ENCODE measurements around the gene PRODH2. TPM values are rescaled to one million over a fixed set of nuclear protein-coding genes. Genes with fewer than 3 reads are reported as not detected.
"Not testable (repeated sequence)": the region's sequence is repeated elsewhere in the genome, so short reads cannot be mapped to it uniquely, and the experiment has no call there.

PRODH2 gene
- total and polyA plus RNA-seq, 5 donors from 2014 or later = not detected

DNA sequence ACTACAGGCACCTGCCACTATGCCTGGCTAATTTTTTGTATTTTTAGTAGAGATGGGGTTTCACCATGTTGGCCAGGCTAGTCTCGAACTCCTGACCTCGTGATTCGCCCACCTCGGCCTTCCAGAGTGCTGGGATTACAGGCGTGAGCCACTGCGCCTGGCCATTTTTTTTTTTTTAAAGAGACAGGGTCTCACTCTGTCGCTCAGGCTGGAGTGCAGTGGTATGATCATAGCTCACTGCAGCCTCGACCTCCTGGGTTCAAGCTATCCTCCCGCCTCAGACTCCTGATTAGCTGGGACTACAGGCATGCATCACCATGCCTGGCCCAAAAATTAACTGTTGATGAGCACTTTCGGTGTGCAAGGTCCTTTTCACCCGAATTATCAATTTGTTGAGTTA lies 23.5 kb upstream of the PRODH2 start:
- H3K27ac ChIP-seq (ENCODE audit: insufficient read depth, low read length, poor library complexity, severe bottlenecking); H3K4me1 Mint-ChIP-seq: not testable (repeated sequence)

DNA sequence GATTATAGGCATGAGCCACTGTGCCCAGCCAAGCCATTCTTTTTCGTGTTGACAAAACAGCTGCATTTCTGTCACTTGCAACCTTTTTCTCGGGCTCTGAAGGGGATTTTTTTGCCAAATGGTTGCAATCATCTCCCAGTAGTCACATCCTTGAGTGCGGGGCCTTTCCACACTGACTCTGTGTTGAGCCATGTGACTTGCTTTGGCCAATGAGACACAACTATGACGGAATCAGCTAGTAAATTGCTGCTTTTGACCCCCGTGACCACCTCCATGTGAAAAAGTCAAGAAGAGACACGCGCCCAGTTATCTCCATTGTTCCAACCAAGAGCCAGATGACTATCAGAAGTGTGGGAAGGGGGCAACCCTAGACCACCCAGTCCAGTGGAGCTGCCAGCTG lies 21.3 kb upstream of the PRODH2 start:
- no peak overlapping the region for H3K27ac ChIP-seq (ENCODE audit: insufficient read depth, low read length, poor library complexity, severe bottlenecking)
- H3K9me3 ChIP-seq (ENCODE audit: control insufficient read depth in 2 of 2, low read length in 2 of 2) = peaks cover 2% of the 10 kb centered on the region in 2 experiments
- H3K4me3 ChIP-seq (ENCODE audit: low read depth, low read length) = no peak overlapping the region
- H3K4me1 ChIP-seq (ENCODE audit: control insufficient read depth, insufficient read depth, low read length, poor library complexity, severe bottlenecking) = no peaks in the 10 kb centered on the region
- Mint-ChIP-seq H3K4me1 (no peaks in the 10 kb centered on the region), H3K36me3 (no peaks in the 10 kb centered on the region), H3K9me3 (peaks cover 0 to 3% (median 0%) of the 10 kb centered on the region in 7 donors), H3K4me3 (no peak overlapping the region), H3K27me3 (peaks cover 27% of the 10 kb centered on the region), H3K27ac (no peak overlapping the region)
- ATAC-seq (ENCODE audit: low read depth in 2 of 2) (no peak), DNase-seq (no peak)
- H3K36me3 ChIP-seq (ENCODE audit: control insufficient read depth, insufficient read depth, low read length) = no peaks in the 10 kb centered on the region
- peaks cover 5% of the 10 kb centered on the region for H3K27me3 ChIP-seq (ENCODE audit: control insufficient read depth, insufficient read depth, low read length)

More for the DNA sequence above, 23.5 kb upstream of the PRODH2 start:
- not testable (repeated sequence) for H3K4me3 Mint-ChIP-seq; H3K9me3 ChIP-seq (ENCODE audit: control insufficient read depth in 2 of 2, low read length in 2 of 2); DNase-seq; H3K4me3 ChIP-seq (ENCODE audit: low read depth, low read length); H3K27me3 ChIP-seq (ENCODE audit: control insufficient read depth, insufficient read depth, low read length); H3K4me1 ChIP-seq (ENCODE audit: control insufficient read depth, insufficient read depth, low read length, poor library complexity, severe bottlenecking); ATAC-seq (ENCODE audit: low read depth in 2 of 2); H3K9me3 Mint-ChIP-seq; H3K27ac Mint-ChIP-seq; H3K36me3 ChIP-seq (ENCODE audit: control insufficient read depth, insufficient read depth, low read length); H3K36me3 Mint-ChIP-seq
- H3K27me3 Mint-ChIP-seq = peaks cover 27% of the 10 kb centered on the region

DNA sequence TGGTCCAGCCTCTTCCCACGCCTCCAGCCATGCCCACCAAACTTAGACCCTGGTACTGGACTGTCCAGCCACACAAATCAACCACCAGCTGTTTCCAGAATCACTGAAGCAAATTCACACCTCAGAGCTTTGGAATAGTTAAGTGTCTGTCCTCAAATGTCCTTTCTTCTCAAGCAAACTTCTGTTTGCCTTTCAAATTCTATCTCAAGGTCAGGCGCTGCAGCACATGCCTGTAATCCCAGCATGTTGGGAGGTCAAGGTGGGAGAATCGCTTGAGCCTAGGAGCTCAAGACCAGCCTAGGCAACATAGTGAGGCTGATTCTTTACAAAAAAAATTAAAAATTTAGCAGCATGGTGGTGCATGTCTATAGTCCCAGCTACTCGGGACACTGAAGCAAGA lies 19.4 kb upstream of the PRODH2 start:
- peaks cover 4% of the 10 kb centered on the region for H3K27me3 ChIP-seq (ENCODE audit: control insufficient read depth, insufficient read depth, low read length)
- no peak for DNase-seq
- no peak overlapping the region for H3K27ac ChIP-seq (ENCODE audit: insufficient read depth, low read length, poor library complexity, severe bottlenecking)
- ATAC-seq (ENCODE audit: low read depth in 2 of 2) = no peak
- Mint-ChIP-seq H3K27ac (no peak overlapping the region), H3K4me3 (no peak overlapping the region), H3K4me1 (no peaks in the 10 kb centered on the region), H3K9me3 (peaks cover 0 to 2% (median 0%) of the 10 kb centered on the region in 7 donors), H3K27me3 (peaks cover 27% of the 10 kb centered on the region), H3K36me3 (no peaks in the 10 kb centered on the region)
- no peaks in the 10 kb centered on the region for H3K36me3 ChIP-seq (ENCODE audit: control insufficient read depth, insufficient read depth, low read length)
- H3K4me1 ChIP-seq (ENCODE audit: control insufficient read depth, insufficient read depth, low read length, poor library complexity, severe bottlenecking) = no peaks in the 10 kb centered on the region
- no peak overlapping the region for H3K4me3 ChIP-seq (ENCODE audit: low read depth, low read length)
- no peaks in the 10 kb centered on the region for H3K9me3 ChIP-seq (ENCODE audit: control insufficient read depth in 2 of 2, low read length in 2 of 2)

DNA sequence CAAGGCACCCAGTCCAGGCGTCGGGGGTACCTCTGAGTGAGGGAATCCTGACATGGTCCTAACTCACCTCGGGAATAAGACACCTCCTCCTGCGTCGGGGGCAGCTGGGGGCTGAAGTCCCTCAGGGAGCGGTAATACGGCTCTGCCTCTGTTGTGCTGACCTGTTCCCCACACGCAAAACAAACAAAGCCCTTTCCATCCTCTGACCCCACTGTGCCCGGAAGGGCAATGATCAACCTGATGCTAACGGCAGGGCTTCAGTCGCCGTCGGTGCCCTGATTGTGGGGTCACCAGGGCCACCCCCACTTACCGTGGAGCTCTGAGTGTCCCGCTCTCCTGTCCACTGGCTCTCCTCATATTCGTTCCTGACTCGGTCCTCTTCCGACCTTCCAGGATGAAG lies 18.3 kb upstream of the PRODH2 start:
- Mint-ChIP-seq H3K9me3 (peaks cover 0 to 2% (median 0%) of the 10 kb centered on the region in 7 donors), H3K27ac (peak overlapping the region in 1 of 3 donors; percentile 26), H3K4me3 (no peak overlapping the region), H3K36me3 (no peaks in the 10 kb centered on the region), H3K27me3 (peaks cover 26% of the 10 kb centered on the region), H3K4me1 (no peaks in the 10 kb centered on the region)
- no peaks in the 10 kb centered on the region for H3K9me3 ChIP-seq (ENCODE audit: control insufficient read depth in 2 of 2, low read length in 2 of 2)
- H3K27me3 ChIP-seq (ENCODE audit: control insufficient read depth, insufficient read depth, low read length) = peaks cover 2% of the 10 kb centered on the region
- DNase-seq (no peak), ATAC-seq (ENCODE audit: low read depth in 2 of 2) (no peak)
- no peaks in the 10 kb centered on the region for H3K4me1 ChIP-seq (ENCODE audit: control insufficient read depth, insufficient read depth, low read length, poor library complexity, severe bottlenecking)
- no peak overlapping the region for H3K27ac ChIP-seq (ENCODE audit: insufficient read depth, low read length, poor library complexity, severe bottlenecking)
- H3K36me3 ChIP-seq (ENCODE audit: control insufficient read depth, insufficient read depth, low read length) = no peaks in the 10 kb centered on the region
- no peak overlapping the region for H3K4me3 ChIP-seq (ENCODE audit: low read depth, low read length)

DNA sequence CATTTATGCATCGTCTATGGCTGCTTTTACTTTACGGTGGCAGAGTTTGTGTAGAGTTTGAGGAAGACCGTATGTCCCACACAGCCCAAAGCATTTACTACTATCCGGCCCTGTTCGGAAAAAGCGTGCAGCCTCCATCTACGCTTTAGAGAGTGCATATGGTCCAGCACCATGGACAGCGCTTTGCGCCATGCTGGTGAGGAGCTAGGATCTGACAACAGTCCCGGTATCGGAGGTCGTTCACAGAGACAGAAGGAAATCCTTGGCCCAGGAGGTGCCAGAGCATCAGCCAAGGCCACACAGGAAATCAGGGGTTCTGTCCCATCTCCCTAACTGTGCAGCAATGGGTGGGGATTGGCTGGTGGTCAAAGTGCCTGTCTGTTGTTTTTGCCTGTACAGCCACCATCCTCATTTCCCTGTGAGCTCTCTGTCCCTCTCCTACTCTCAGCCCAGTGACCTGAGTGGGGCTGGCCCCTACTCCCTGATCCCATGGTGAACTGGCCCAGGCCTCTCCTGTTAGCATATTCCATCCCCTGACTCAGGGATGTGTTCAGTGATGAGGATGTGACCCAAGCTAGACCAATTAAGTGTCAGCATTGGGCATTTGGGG lies 16.2 kb upstream of the PRODH2 start:
- no peaks in the 10 kb centered on the region for H3K9me3 ChIP-seq (ENCODE audit: control insufficient read depth in 2 of 2, low read length in 2 of 2)
- ATAC-seq (ENCODE audit: low read depth in 2 of 2) (no peak), DNase-seq (peak in 2 of 3 donors; percentile 36 to 48)
- Mint-ChIP-seq H3K27ac (no peak overlapping the region), H3K4me1 (no peaks in the 10 kb centered on the region), H3K27me3 (peaks cover 12% of the 10 kb centered on the region), H3K36me3 (no peaks in the 10 kb centered on the region), H3K4me3 (no peak overlapping the region), H3K9me3 (peaks cover 0 to 2% (median 0%) of the 10 kb centered on the region in 7 donors)
- peaks cover 2% of the 10 kb centered on the region for H3K27me3 ChIP-seq (ENCODE audit: control insufficient read depth, insufficient read depth, low read length)
- H3K4me1 ChIP-seq (ENCODE audit: control insufficient read depth, insufficient read depth, low read length, poor library complexity, severe bottlenecking) = no peaks in the 10 kb centered on the region
- no peaks in the 10 kb centered on the region for H3K36me3 ChIP-seq (ENCODE audit: control insufficient read depth, insufficient read depth, low read length)
- no peak overlapping the region for H3K27ac ChIP-seq (ENCODE audit: insufficient read depth, low read length, poor library complexity, severe bottlenecking)
- no peak overlapping the region for H3K4me3 ChIP-seq (ENCODE audit: low read depth, low read length)

DNA sequence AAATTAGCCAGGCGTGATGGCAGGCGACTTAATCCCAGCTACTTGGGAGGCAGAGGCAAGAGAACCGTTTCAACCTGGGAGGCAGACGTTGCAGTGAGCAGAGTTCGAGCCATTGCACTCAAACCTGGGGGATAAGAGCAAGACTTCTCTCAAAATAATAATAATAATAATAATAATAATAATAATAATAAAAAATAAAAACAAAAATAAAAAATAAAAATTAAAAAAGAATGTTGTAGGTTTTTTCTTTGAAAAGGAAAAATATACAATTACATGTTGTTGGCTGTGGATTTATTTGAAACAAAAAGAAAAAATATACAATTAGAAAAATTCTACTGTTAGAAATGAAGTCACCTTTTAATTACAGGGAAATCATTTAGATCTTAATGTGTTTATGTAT lies 11.5 kb upstream of the PRODH2 start:
- Mint-ChIP-seq H3K27me3 (peaks cover 10% of the 10 kb centered on the region), H3K27ac (peak overlapping the region in 1 of 3 donors; percentile 25), H3K9me3 (peaks cover 0 to 2% (median 0%) of the 10 kb centered on the region in 7 donors), H3K4me1 (no peaks in the 10 kb centered on the region), H3K36me3 (no peaks in the 10 kb centered on the region), H3K4me3 (no peak overlapping the region)
- H3K4me1 ChIP-seq (ENCODE audit: control insufficient read depth, insufficient read depth, low read length, poor library complexity, severe bottlenecking) = no peaks in the 10 kb centered on the region
- ATAC-seq (ENCODE audit: low read depth in 2 of 2) (no peak), DNase-seq (no peak)
- H3K27me3 ChIP-seq (ENCODE audit: control insufficient read depth, insufficient read depth, low read length) = peaks cover 4% of the 10 kb centered on the region
- H3K36me3 ChIP-seq (ENCODE audit: control insufficient read depth, insufficient read depth, low read length) = no peaks in the 10 kb centered on the region
- H3K9me3 ChIP-seq (ENCODE audit: control insufficient read depth in 2 of 2, low read length in 2 of 2) = no peaks in the 10 kb centered on the region
- no peak overlapping the region for H3K4me3 ChIP-seq (ENCODE audit: low read depth, low read length)
- no peak overlapping the region for H3K27ac ChIP-seq (ENCODE audit: insufficient read depth, low read length, poor library complexity, severe bottlenecking)

DNA sequence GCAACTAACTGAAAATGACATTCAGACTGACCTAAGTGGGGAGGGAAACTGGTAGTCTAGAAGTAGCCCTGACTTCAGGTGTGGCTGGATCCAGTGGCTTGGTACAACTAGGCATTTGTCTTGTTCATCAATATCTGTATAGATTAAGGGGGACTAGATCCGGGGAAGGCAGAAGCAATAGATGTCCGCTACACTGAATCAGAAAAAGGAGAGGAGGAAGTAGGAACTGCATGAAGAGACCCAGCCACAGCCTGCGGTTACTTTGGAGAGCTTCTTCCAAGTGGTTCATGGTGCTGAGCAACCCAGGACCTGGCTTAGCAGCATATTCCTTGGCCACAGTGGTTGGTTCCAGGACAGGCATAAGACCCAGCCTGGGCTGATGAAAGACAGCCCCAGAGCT lies 9.9 kb upstream of the PRODH2 start:
- Histone ChIP-seq H3K36me3 (ENCODE audit: control insufficient read depth, insufficient read depth, low read length) (no peaks in the 10 kb centered on the region), H3K27ac (ENCODE audit: insufficient read depth, low read length, poor library complexity, severe bottlenecking) (no peak overlapping the region), H3K4me1 (ENCODE audit: control insufficient read depth, insufficient read depth, low read length, poor library complexity, severe bottlenecking) (no peaks in the 10 kb centered on the region), H3K9me3 (ENCODE audit: control insufficient read depth in 2 of 2, low read length in 2 of 2) (no peaks in the 10 kb centered on the region), H3K27me3 (ENCODE audit: control insufficient read depth, insufficient read depth, low read length) (peaks cover 4% of the 10 kb centered on the region), H3K4me3 (ENCODE audit: low read depth, low read length) (no peak overlapping the region)
- peaks cover 17% of the 10 kb centered on the region for H3K27me3 Mint-ChIP-seq
- H3K4me1 Mint-ChIP-seq = no peaks in the 10 kb centered on the region
- H3K36me3 Mint-ChIP-seq = no peaks in the 10 kb centered on the region
- DNase-seq (no peak), ATAC-seq (ENCODE audit: low read depth in 2 of 2) (no peak)
- no peak overlapping the region for H3K4me3 Mint-ChIP-seq
- H3K9me3 Mint-ChIP-seq = peaks cover 0 to 3% (median 0%) of the 10 kb centered on the region in 7 donors
- no peak overlapping the region for H3K27ac Mint-ChIP-seq

DNA sequence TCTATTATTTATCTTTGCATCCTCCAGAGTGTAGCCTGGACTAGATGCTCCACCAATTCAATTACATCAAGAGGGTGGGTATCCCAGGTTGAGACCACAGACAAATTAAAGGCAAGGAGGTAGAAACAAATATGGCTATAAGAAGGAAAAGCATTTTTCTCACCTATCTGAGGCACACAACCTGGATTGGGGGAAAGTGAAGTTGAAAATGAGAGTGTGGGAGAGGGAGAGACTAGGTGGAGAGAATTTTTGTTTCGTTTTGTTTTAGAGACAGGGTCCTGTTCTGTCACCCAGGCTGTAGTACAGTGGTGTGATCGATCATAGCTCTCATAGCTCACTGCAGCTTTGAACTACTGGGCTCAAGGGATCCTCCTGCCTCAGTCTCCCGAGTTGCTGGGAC lies 5.8 kb upstream of the PRODH2 start:
- ATAC-seq (ENCODE audit: low read depth in 2 of 2) (no peak), DNase-seq (no peak)
- peaks cover 0 to 3% (median 0%) of the 10 kb centered on the region in 7 donors for H3K9me3 Mint-ChIP-seq
- Histone ChIP-seq H3K9me3 (ENCODE audit: control insufficient read depth in 2 of 2, low read length in 2 of 2) (no peaks in the 10 kb centered on the region), H3K4me3 (ENCODE audit: low read depth, low read length) (no peak overlapping the region), H3K27ac (ENCODE audit: insufficient read depth, low read length, poor library complexity, severe bottlenecking) (no peak overlapping the region), H3K36me3 (ENCODE audit: control insufficient read depth, insufficient read depth, low read length) (no peaks in the 10 kb centered on the region), H3K27me3 (ENCODE audit: control insufficient read depth, insufficient read depth, low read length) (peaks cover 4% of the 10 kb centered on the region), H3K4me1 (ENCODE audit: control insufficient read depth, insufficient read depth, low read length, poor library complexity, severe bottlenecking) (no peaks in the 10 kb centered on the region)
- no peak overlapping the region for H3K27ac Mint-ChIP-seq
- no peak overlapping the region for H3K4me3 Mint-ChIP-seq
- H3K4me1 Mint-ChIP-seq = no peaks in the 10 kb centered on the region
- peaks cover 19% of the 10 kb centered on the region for H3K27me3 Mint-ChIP-seq
- no peaks in the 10 kb centered on the region for H3K36me3 Mint-ChIP-seq

Data from CD4-positive, CD25-positive, alpha-beta regulatory T cell (primary cell).